KBM-7 (cell line): ENCODE measurements around the gene DNAJC6.
"Not testable (repeated sequence)": the region's sequence is repeated elsewhere in the genome, so short reads cannot be mapped to it uniquely, and the experiment has no call there.

Experiments
- DNase-seq: peaks from one replicate; pipeline ENCODE4 v3.0.0-alpha.2; 2015
- in situ Hi-C: fragments of 300-500 bp; cut with MboI; formaldehyde crosslinking; loops from 2 replicates; pipeline ENCODE4 v1.14.3; 2020; ENCODE audit warnings: low sequenced_read_pairs, low pct_unique_long_range_greater_than_20kb, mixed read lengths

Gene DNAJC6

DNA sequence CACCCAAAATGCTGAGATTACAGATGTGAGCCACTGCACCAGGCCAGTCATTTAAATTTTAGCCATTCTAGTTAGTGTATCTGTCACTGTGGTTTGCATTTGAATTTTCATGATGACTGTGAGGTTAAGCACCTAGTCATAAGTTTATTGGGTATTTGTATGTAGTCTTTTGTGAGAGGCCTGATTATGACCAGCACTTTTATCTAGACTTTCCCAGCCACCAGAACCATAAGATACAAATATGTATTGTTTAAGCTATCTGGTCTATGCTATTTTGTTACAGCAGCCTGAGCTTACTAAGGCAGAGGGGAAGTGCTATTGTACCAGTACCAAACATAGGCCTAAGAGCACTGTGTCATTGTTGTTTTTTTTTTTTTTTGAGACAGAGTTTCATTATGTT lies 19.9 kb upstream of the DNAJC6 start:
- no peak for DNase-seq

DNA sequence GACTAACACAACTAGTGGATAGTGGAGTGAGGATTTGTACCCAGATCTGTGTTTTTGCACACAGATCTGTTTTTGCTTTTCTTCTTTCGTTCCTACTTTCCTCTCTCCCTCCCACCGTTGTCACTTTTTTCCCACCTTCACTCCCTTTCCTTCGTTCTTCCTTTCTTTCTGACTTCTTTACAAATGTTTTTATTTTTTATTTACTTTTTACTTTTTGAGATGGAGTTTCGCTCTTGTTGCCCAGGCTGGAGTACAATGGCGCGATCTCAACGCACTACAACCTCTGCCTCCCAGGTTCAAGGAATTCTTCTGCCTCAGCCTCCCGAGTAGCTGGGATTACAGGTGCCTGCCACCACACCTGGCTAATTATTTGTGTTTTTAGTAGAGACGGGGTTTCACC lies 17.5 kb upstream of the DNAJC6 start:
- in situ Hi-C loops, DNase-seq: not testable (repeated sequence)

More for the DNA sequence above, 19.9 kb upstream of the DNAJC6 start:
- in situ Hi-C loops: no loop called here

DNA sequence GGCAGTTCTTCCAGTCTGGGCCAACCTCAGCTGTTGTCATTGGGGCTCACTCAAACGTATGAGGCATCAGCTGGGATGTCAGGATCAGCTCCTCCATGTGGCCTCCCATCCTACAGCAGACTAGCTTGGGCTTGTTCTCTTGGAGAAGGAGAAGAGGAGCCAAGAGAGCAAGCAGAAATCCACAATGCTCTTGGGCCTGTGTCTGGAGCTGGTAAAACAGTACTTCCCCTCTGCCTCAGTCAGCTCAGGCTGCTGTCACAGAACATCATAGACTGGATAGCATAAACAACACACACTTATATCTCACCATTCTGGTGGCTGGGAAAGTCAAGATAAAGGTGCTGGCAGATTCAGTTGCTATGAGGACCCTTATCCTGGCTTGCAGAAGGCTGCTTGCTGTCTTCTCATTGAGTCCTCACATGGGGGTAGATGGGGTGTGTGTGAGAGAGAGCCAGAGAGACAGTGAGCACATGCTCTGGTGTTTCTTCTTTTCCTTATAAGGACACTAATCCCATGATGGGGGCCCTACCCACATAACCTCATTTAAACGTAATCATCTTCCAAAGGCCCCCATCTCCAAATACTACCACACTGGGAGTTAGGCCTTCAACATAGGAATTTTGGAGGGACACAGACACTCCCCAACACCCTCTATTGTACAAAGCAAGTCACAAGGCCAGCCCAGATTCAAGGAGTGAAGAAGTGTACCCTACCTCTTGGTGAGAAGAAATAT lies 16.3 kb upstream of the DNAJC6 start:
- peak; percentile 9 for DNase-seq
- in situ Hi-C loops: no loop called here

GRCh38 chr1:65297706-65298105 lies 11.6 kb upstream of the DNAJC6 start:
- in situ Hi-C loops: no loop called here
- no peak for DNase-seq

DNA sequence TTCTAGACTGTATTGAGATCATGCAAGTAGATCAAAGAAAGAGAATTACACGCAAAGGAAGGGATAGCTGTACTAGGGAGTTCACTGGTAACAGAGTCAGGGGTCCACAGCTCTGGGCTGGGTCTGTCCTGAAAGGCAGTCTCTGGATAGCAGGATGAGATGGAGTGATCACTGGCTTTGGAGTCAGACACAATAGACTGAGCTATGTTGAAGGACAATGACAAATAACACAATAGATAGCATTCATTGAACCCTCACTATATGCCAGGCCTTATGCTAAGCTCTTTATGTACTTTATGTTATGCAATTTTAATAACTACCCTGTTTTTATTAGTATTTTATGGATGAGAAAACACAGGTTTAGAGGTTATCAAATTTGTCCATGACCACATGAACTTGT lies 10.0 kb upstream of the DNAJC6 start:
- no peak for DNase-seq
- in situ Hi-C loops: no loop called here

GRCh38 chr1:65308781-65309303 lies 501 bp upstream of the DNAJC6 start:
- no peak for DNase-seq
- in situ Hi-C loops: no loop called here

GRCh38 chr1:65310078-65310587 lies 790 bp downstream of the DNAJC6 start:
- no peak for DNase-seq
- in situ Hi-C loops: no loop called here

- in situ Hi-C loops: no loop called here
- DNase-seq: no peak
Observed at GRCh38 chr1:65311760-65312159, 2.4 kb downstream of the DNAJC6 start.

- in situ Hi-C loops: no loop called here
- DNase-seq: no peak
Observed at GRCh38 chr1:65316233-65316632, 6.9 kb downstream of the DNAJC6 start.

- DNase-seq: no peak
- in situ Hi-C loops: no loop called here
Observed at GRCh38 chr1:65317866-65318653, 8.7 kb downstream of the DNAJC6 start.

DNA sequence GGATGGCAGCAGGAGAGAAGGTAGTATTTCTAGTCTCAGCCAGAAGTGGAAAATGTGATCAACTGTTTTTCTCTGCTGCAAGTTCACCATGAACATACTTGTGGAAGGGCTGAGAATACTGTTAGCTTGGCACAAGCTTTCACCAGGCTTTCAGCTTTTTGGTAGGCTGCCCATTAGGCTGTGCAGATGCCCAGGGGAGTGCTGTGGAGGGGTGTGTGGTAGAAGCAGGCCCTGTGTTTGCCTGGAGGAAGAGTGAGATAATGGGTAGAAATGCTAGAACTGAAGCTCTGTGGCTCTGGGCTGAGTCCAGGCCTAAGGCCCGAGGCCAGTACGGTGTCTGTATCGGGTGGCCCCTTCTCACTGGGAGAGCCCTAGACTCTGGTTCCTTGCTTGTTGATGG lies 9.8 kb downstream of the DNAJC6 start:
- in situ Hi-C loops: no loop called here
- no peak for DNase-seq

DNA sequence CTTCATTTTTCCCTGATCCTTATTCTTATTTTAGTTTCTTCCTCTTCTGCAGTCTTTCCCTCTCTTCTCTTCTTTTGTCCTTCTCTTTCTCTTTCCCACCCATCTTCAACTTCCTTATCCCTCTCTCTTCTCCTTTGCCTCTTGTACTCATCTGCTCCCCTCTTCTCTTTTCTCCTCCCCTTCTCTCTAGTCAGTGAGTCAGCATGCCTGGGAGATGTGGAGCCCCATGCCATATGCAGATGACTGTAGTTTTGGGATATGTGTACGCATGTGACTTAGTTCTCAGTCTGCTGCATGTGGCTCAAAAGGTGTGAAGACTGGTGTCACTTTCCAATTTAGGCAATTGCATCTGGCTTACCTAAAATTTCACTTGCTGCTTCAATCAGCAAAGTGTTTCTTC lies 10.4 kb downstream of the DNAJC6 start:
- DNase-seq: no peak
- in situ Hi-C loops: no loop called here

GRCh38 chr1:65321879-65322278 lies 12.5 kb downstream of the DNAJC6 start:
- DNase-seq: no peak
- in situ Hi-C loops: no loop called here

DNA sequence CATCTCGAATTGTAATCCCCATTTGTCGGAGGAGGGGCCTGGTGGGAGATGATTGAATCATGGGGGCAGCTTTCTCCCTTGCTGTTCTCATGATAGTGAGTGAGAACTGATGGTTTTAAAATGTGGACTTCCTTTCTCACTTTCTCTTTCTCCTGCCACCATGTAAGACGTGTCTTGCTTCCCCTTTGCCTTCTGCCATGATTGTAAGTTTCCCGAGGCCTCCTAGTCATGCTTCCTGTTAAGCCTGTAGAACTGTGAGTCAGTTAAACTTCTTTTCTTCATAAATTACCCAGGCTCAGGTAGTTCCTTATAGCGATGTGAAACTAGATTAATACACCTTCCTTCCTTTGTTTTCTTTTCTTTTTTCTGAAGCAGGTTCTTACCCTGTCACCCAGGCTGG lies 13.9 kb downstream of the DNAJC6 start:
- DNase-seq: peak; percentile 20
- in situ Hi-C loops: no loop called here

DNA sequence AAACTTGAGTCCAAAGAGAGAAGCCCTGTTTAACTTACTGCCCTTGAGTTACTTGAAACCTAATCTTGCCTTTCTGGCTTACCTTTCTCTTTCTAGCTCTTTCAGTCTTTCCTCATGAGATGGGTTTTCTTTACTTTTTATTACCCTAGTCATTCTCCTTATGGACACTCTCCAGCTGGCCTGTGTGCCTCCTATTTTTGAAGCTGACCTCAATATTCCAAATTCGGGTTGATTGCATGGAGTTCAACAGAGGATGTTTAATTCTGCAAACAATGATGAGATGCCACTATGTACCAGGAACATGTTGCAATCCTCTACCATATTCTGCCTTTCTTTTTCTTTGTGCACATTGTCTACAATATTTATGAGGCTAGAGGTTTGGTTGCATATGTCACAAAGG lies 20.7 kb downstream of the DNAJC6 start:
- no peak for DNase-seq
- in situ Hi-C loops: no loop called here

DNA sequence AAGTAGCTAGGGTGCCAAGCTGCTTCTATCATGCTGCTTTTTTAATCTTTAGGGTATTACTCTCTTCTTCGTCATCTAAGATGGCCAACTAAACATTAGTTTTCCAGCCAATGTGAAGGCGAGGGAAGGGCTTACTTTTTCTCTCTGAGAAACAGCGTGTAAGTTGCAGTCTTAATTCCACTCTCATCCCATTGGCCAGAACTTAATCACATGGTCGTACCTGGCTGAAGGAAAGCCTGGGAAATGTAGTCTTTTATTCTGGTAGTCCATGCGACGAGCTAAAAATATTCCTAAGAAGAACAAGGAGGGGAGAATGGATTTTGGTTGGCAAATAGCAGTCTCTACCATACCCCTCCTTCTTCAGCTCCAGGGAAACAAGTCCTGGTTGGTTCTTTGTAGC lies 21.5 kb downstream of the DNAJC6 start:
- no peak for DNase-seq
- in situ Hi-C loops: no loop called here

GRCh38 chr1:65332821-65333220 lies 23.5 kb downstream of the DNAJC6 start:
- in situ Hi-C loops: no loop called here
- DNase-seq: no peak

GRCh38 chr1:65334081-65334480 lies 24.7 kb downstream of the DNAJC6 start:
- in situ Hi-C loops: no loop called here
- DNase-seq: no peak

GRCh38 chr1:65339866-65340468 lies 30.6 kb downstream of the DNAJC6 start:
- DNase-seq: no peak
- in situ Hi-C loops: no loop called here

- in situ Hi-C loops: no loop called here
- DNase-seq: no peak
Observed at GRCh38 chr1:65341381-65341780, 32.0 kb downstream of the DNAJC6 start.
